IPS-15b (cell line): ENCODE results near the gene TIMM29.
A peak's percentile ranks its signal among the peaks of the same experiment; 100 is the strongest.
"Not testable (repeated sequence)": the region's sequence is repeated elsewhere in the genome, so short reads cannot be mapped to it uniquely, and the experiment has no call there.

ENCODE experiments used
- H3K27me3 ChIP-seq: one replicate; pipeline ENCODE4 v1.6.1; 2013; ENCODE audit warnings: low read length; ENCODE audit not compliant: control insufficient read depth, insufficient read depth
- H3K36me3 ChIP-seq: one replicate; pipeline ENCODE4 v1.6.1; 2013; ENCODE audit warnings: low read length; ENCODE audit not compliant: control insufficient read depth, insufficient read depth
- H3K4me1 ChIP-seq: one replicate; pipeline ENCODE4 v1.6.1; 2013; ENCODE audit warnings: mild to moderate bottlenecking, low read length; ENCODE audit not compliant: control insufficient read depth, insufficient read depth
- H3K4me3 ChIP-seq: one replicate; pipeline ENCODE4 v1.5.1; 2013; ENCODE audit warnings: low read depth, low read length
- H3K9ac ChIP-seq: one replicate; pipeline ENCODE4 v1.6.1; 2013; ENCODE audit warnings: low read depth, mild to moderate bottlenecking, low read length
- H3K9me3 ChIP-seq: one replicate; pipeline ENCODE4 v1.6.1; 2013; ENCODE audit warnings: mild to moderate bottlenecking, low read length; ENCODE audit not compliant: control insufficient read depth, insufficient read depth

Gene TIMM29

GRCh38 chr19:10924597-10924996 lies 4.0 kb upstream of the TIMM29 start:
- Histone ChIP-seq H3K36me3 (peaks cover 59% of the 10 kb centered on the region), H3K4me3 (no peak overlapping the region), H3K9me3 (no peaks in the 10 kb centered on the region), H3K4me1 (no peaks in the 10 kb centered on the region), H3K9ac (no peak overlapping the region), H3K27me3 (no peaks in the 10 kb centered on the region)

- H3K4me1 ChIP-seq, result peaks cover 3% of the 10 kb centered on the region
- H3K9me3 ChIP-seq, result no peaks in the 10 kb centered on the region
- H3K36me3 ChIP-seq, result peaks cover 28% of the 10 kb centered on the region
- H3K4me3 ChIP-seq, result peak overlapping the region; percentile 85
- H3K27me3 ChIP-seq, result no peaks in the 10 kb centered on the region
- H3K9ac ChIP-seq, result peak overlapping the region; percentile 87
These were observed 665 bp upstream of the TIMM29 start for GRCh38 chr19:10927730-10928562.

- no peaks in the 10 kb centered on the region for H3K9me3 ChIP-seq
- H3K27me3 ChIP-seq, result no peaks in the 10 kb centered on the region
- peak overlapping the region; percentile 85 for H3K4me3 ChIP-seq
- peaks cover 16% of the 10 kb centered on the region for H3K36me3 ChIP-seq
- H3K9ac ChIP-seq, result peak overlapping the region; percentile 60
- peaks cover 3% of the 10 kb centered on the region for H3K4me1 ChIP-seq
These were observed 787 bp downstream of the TIMM29 start for GRCh38 chr19:10929402-10929794.

- no peaks in the 10 kb centered on the region for H3K4me1 ChIP-seq
- H3K36me3 ChIP-seq, result no peaks in the 10 kb centered on the region
- no peak overlapping the region for H3K9ac ChIP-seq
- no peak overlapping the region for H3K4me3 ChIP-seq
- H3K27me3 ChIP-seq, result no peaks in the 10 kb centered on the region
- no peaks in the 10 kb centered on the region for H3K9me3 ChIP-seq
These were observed 6.9 kb downstream of the TIMM29 start for GRCh38 chr19:10935371-10936059.

GRCh38 chr19:10936661-10937084 lies 8.1 kb downstream of the TIMM29 start:
- H3K36me3 ChIP-seq, result no peaks in the 10 kb centered on the region
- H3K4me1 ChIP-seq, result no peaks in the 10 kb centered on the region
- no peaks in the 10 kb centered on the region for H3K27me3 ChIP-seq
- H3K9ac ChIP-seq, result peak overlapping the region; percentile 60
- H3K9me3 ChIP-seq, result no peaks in the 10 kb centered on the region
- no peak overlapping the region for H3K4me3 ChIP-seq

GRCh38 chr19:10941649-10942048 lies 13.0 kb downstream of the TIMM29 start:
- H3K9ac ChIP-seq, H3K27me3 ChIP-seq, H3K36me3 ChIP-seq, H3K4me3 ChIP-seq, H3K9me3 ChIP-seq, H3K4me1 ChIP-seq: not testable (repeated sequence)

GRCh38 chr19:10943412-10943811 lies 14.8 kb downstream of the TIMM29 start:
- H3K9me3 ChIP-seq, H3K36me3 ChIP-seq, H3K4me3 ChIP-seq, H3K27me3 ChIP-seq, H3K4me1 ChIP-seq, H3K9ac ChIP-seq: not testable (repeated sequence)

- Histone ChIP-seq H3K4me3 (no peak overlapping the region), H3K36me3 (no peaks in the 10 kb centered on the region), H3K9ac (no peak overlapping the region), H3K4me1 (no peaks in the 10 kb centered on the region), H3K27me3 (no peaks in the 10 kb centered on the region), H3K9me3 (no peaks in the 10 kb centered on the region)
These were observed 16.7 kb downstream of the TIMM29 start for GRCh38 chr19:10945264-10945663.

GRCh38 chr19:10946958-10947657 lies 18.5 kb downstream of the TIMM29 start:
- Histone ChIP-seq H3K4me3 (no peak overlapping the region), H3K4me1 (no peaks in the 10 kb centered on the region), H3K36me3 (no peaks in the 10 kb centered on the region), H3K9ac (no peak overlapping the region), H3K9me3 (no peaks in the 10 kb centered on the region), H3K27me3 (no peaks in the 10 kb centered on the region)

- Histone ChIP-seq H3K9me3 (no peaks in the 10 kb centered on the region), H3K36me3 (no peaks in the 10 kb centered on the region), H3K4me1 (no peaks in the 10 kb centered on the region), H3K27me3 (no peaks in the 10 kb centered on the region), H3K4me3 (no peak overlapping the region), H3K9ac (no peak overlapping the region)
These were observed 24.2 kb downstream of the TIMM29 start for GRCh38 chr19:10952809-10953208.

- not testable (repeated sequence) for H3K36me3 ChIP-seq, H3K9ac ChIP-seq, H3K9me3 ChIP-seq, H3K4me1 ChIP-seq, H3K27me3 ChIP-seq
- peak overlapping the region; percentile 85 for H3K4me3 ChIP-seq
These were observed 30.8 kb downstream of the TIMM29 start for GRCh38 chr19:10959277-10959968.
